HG03159 (cell line): ENCODE measurements around the gene CLEC16A.

Source experiments
- ATAC-seq: cut with Tn5 transposase; IDR thresholded peaks from one replicate; pipeline ENCODE4 v1.9.1; 2021; ENCODE audit warnings: mild to moderate bottlenecking, moderate library complexity; ENCODE audit not compliant: unreplicated experiment

CLEC16A gene

GRCh38 chr16:11225677-11226549, 281.5 kb downstream of the CLEC16A start:
- ATAC-seq: no peak

GRCh38 chr16:11229432-11229831, 285.1 kb downstream of the CLEC16A start:
- no peak for ATAC-seq

DNA sequence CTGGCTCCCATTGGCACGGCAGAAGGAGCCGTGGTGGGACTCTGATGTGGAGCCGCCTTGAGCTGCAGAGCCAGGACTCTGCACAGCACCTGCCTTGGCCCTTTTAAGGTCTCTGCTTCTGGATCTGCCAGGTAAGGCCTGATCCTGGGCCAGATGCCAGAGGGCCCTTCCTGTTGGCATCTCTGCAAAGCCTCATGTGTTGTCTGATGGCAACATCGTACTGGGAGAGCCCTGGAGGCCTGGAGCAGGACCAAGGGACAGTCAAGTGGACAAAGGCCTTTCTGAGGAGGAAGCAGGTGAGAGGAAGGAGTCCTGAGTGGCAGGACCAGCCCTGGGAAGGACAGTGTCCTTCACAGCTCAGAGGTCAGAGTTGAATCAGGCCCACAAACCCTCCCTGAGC, 285.5 kb downstream of the CLEC16A start:
- no peak for ATAC-seq

- ATAC-seq: no peak
These were observed 287.1 kb downstream of the CLEC16A start for GRCh38 chr16:11231367-11231970.
